Choroid plexus epithelial cell (primary cell): ENCODE results near the gene NCL.
A peak's percentile ranks its signal among the peaks of the same experiment; 100 is the strongest.

Experiments
- DNase-seq: peaks from one replicate; pipeline ENCODE4 v3.0.0-alpha.2; 2010; ENCODE audit warnings: low read depth
- H3K4me3 ChIP-seq: 2 replicates; pipeline ENCODE4 v1.5.1; 2011; ENCODE audit warnings: low read depth, mild to moderate bottlenecking, control low read depth, low read length, moderate library complexity
- CTCF ChIP-seq: conservative IDR thresholded peaks from 2 replicates; pipeline ENCODE4 v1.5.1; 2011; ENCODE audit warnings: low read depth, mild to moderate bottlenecking, control low read depth, inconsistent platforms, low read length, moderate library complexity

Gene NCL

GRCh38 chr2:231494669-231495068, 30.4 kb upstream of the NCL start:
- no peak overlapping the region for H3K4me3 ChIP-seq
- DNase-seq, result no peak
- TF ChIP-seq CTCF, result no peak

- no peak for TF ChIP-seq CTCF
- DNase-seq, result no peak
- H3K4me3 ChIP-seq, result no peak overlapping the region
These were observed 26.5 kb upstream of the NCL start for GRCh38 chr2:231490801-231491200.

- TF ChIP-seq CTCF, result peak; percentile 52
- peak; percentile 8 for DNase-seq
- H3K4me3 ChIP-seq, result no peak overlapping the region
These were observed 25.7 kb upstream of the NCL start for GRCh38 chr2:231489990-231490389.

GRCh38 chr2:231488331-231488730, 24.0 kb upstream of the NCL start:
- H3K4me3 ChIP-seq, result no peak overlapping the region
- no peak for DNase-seq
- no peak for TF ChIP-seq CTCF

- no peak for TF ChIP-seq CTCF
- no peak for DNase-seq
- H3K4me3 ChIP-seq, result no peak overlapping the region
These were observed 22.7 kb upstream of the NCL start for GRCh38 chr2:231486851-231487596.

GRCh38 chr2:231483398-231484329, 19.4 kb upstream of the NCL start:
- no peak for TF ChIP-seq CTCF
- peak; percentile 31 for DNase-seq
- H3K4me3 ChIP-seq, result peak overlapping the region; percentile 60
